IMR-90 (cell line): ENCODE measurements around the gene KIF22. TPM values are rescaled to one million over a fixed set of nuclear protein-coding genes. Genes with fewer than 3 reads are reported as not detected.
A peak's percentile ranks its signal among the peaks of the same experiment; 100 is the strongest.

ENCODE experiments used
- ATAC-seq: fragments of 200-7000 bp; cut with Tn5 transposase; 2 replicates; pipeline ENCODE4 v1.9.1; 2020; ENCODE audit warnings: low read depth, mild to moderate bottlenecking, moderate library complexity
- BruUV-seq: library from RNA; stranded (reverse); fragments of 400-500 nt; replicated peaks from 2 replicates; lab custom pipeline; 2021; lab: Mats Ljungman, UMichigan
- CTCF ChIA-PET: fragments of 300-600 bp; formaldehyde crosslinking; extraction: SDS; loops from one replicate; lab custom pipeline; 2021; ENCODE audit warnings: antibody characterized with exemption; lab: Yijun Ruan, JAX
- POLR2A ChIA-PET: fragments of 300-600 bp; sonication (Branson Sonifier 250); formaldehyde crosslinking; loops from one replicate; lab custom pipeline; 2022; ENCODE audit warnings: antibody characterized with exemption; ENCODE audit not compliant: unreplicated experiment; lab: Charles Lee
- DNase-seq: peaks from one replicate; pipeline ENCODE4 v3.0.0; 2013
- H2AFZ ChIP-seq: replicated peaks from 2 replicates; pipeline ENCODE3; 2013; ENCODE audit warnings: low read length, mild to moderate bottlenecking; ENCODE audit not compliant: poor library complexity
- H2AK5ac ChIP-seq: 2 replicates; pipeline ENCODE4 v1.6.1; 2013; ENCODE audit warnings: low read depth, low read length, inconsistent platforms
- H2AK9ac ChIP-seq: replicated peaks from 2 replicates; pipeline ENCODE3; 2013; ENCODE audit warnings: mild to moderate bottlenecking, low read depth, low read length, moderate library complexity; ENCODE audit not compliant: poor library complexity
- H2BK120ac ChIP-seq: 2 replicates; pipeline ENCODE4 v1.6.1; 2013; ENCODE audit warnings: low read depth, low read length, inconsistent platforms
- H2BK15ac ChIP-seq: 3 replicates; pipeline ENCODE4 v1.6.1; 2013; ENCODE audit warnings: low read depth, low read length, inconsistent platforms
- H2BK20ac ChIP-seq: 2 replicates; pipeline ENCODE4 v1.6.1; 2013; ENCODE audit warnings: low read depth, mild to moderate bottlenecking, inconsistent platforms, low read length, moderate library complexity
- H2BK5ac ChIP-seq: 2 replicates; pipeline ENCODE4 v1.6.1; 2013; ENCODE audit warnings: mild to moderate bottlenecking, low read depth, low read length, inconsistent platforms; ENCODE audit not compliant: poor library complexity, severe bottlenecking
- H3K14ac ChIP-seq: replicated peaks from 2 replicates; pipeline ENCODE4 v1.6.1; 2013; ENCODE audit warnings: low read depth, low read length, inconsistent platforms
- H3K18ac ChIP-seq: 2 replicates; pipeline ENCODE4 v1.6.1; 2013; ENCODE audit warnings: low read depth, low read length, control low read depth
- H3K23ac ChIP-seq: 2 replicates; pipeline ENCODE4 v1.6.1; 2013; ENCODE audit warnings: low read depth, low read length, inconsistent platforms
- H3K27ac ChIP-seq: 2 replicates; pipeline ENCODE4 v1.5.1; 2013; ENCODE audit warnings: mild to moderate bottlenecking, control low read depth, low read length; ENCODE audit not compliant: insufficient read depth
- H3K27me3 ChIP-seq: 2 replicates; pipeline ENCODE4 v1.6.1; 2013; ENCODE audit warnings: low read length; ENCODE audit not compliant: control insufficient read depth, insufficient read depth
- H3K36me3 ChIP-seq: 2 replicates; pipeline ENCODE4 v1.6.1; 2013; ENCODE audit warnings: low read length, mixed read lengths; ENCODE audit not compliant: control insufficient read depth, insufficient read depth
- H3K4ac ChIP-seq: 2 replicates; pipeline ENCODE4 v1.6.1; 2013; ENCODE audit warnings: low read depth, low read length, inconsistent platforms
- H3K4me1 ChIP-seq: 2 replicates; pipeline ENCODE4 v1.6.1; 2013; ENCODE audit warnings: low read length, mixed read lengths; ENCODE audit not compliant: control insufficient read depth, insufficient read depth
- H3K4me2 ChIP-seq: 2 replicates; pipeline ENCODE4 v1.6.1; 2013; ENCODE audit warnings: low read depth, mild to moderate bottlenecking, control low read depth, low read length, moderate library complexity
- H3K4me3 ChIP-seq: 2 replicates; pipeline ENCODE4 v1.5.1; 2013; ENCODE audit warnings: low read depth, mild to moderate bottlenecking, control low read depth, low read length, moderate library complexity; ENCODE audit not compliant: insufficient read depth
- H3K56ac ChIP-seq: 2 replicates; pipeline ENCODE4 v1.6.1; 2013; ENCODE audit warnings: low read length, inconsistent platforms; ENCODE audit not compliant: insufficient read depth; ENCODE audit errors: extremely low read depth
- H3K79me1 ChIP-seq, 2 experiments: 2 replicates each; pipeline ENCODE4 v1.6.1; 2013; ENCODE audit warnings: low read length in 2 of 2, inconsistent platforms in 1 of 2, low read depth in 1 of 2
- H3K9ac ChIP-seq: 2 replicates; pipeline ENCODE4 v1.6.1; 2013; ENCODE audit warnings: low read depth, low read length, control low read depth
- H3K9me1 ChIP-seq: 2 replicates; pipeline ENCODE4 v1.6.1; 2013; ENCODE audit warnings: low read length, inconsistent platforms; ENCODE audit not compliant: insufficient read depth
- H3K9me3 ChIP-seq: 2 replicates; pipeline ENCODE4 v1.6.1; 2013; ENCODE audit warnings: low read length; ENCODE audit not compliant: control insufficient read depth, insufficient read depth
- H4K20me1 ChIP-seq: 2 replicates; pipeline ENCODE4 v1.6.1; 2013; ENCODE audit warnings: low read length, inconsistent platforms; ENCODE audit not compliant: insufficient read depth
- H4K5ac ChIP-seq: 2 replicates; pipeline ENCODE4 v1.6.1; 2013; ENCODE audit warnings: mild to moderate bottlenecking, low read depth, low read length, control low read depth
- H4K8ac ChIP-seq, 2 experiments: 2 replicates each; pipeline ENCODE4 v1.6.1; 2013; ENCODE audit warnings: low read depth in 2 of 2, low read length in 2 of 2, control low read depth in 1 of 2, inconsistent platforms in 1 of 2
- H4K91ac ChIP-seq: 2 replicates; pipeline ENCODE4 v1.6.1; 2013; ENCODE audit warnings: low read depth, low read length, inconsistent platforms; ENCODE audit not compliant: insufficient read depth
- BHLHE40 ChIP-seq: fragments of 150-350 bp; IDR thresholded peaks from 2 replicates; pipeline ENCODE4 v1.6.1; 2016; ENCODE audit warnings: mild to moderate bottlenecking, low read depth, low read length
- CEBPB ChIP-seq: IDR thresholded peaks from 2 replicates; pipeline ENCODE4 v1.6.1; 2012; ENCODE audit warnings: low read depth, low read length, improper control_type of control experiment
- CHD1 ChIP-seq: IDR thresholded peaks from 2 replicates; pipeline ENCODE4 v1.6.1; 2012; ENCODE audit warnings: low read depth, low read length, improper control_type of control experiment
- MAFK ChIP-seq: IDR thresholded peaks from 2 replicates; pipeline ENCODE4 v1.6.1; 2012; ENCODE audit warnings: low read depth, low read length, improper control_type of control experiment
- MAZ ChIP-seq: IDR thresholded peaks from 2 replicates; pipeline ENCODE4 v1.6.1; 2012; ENCODE audit warnings: low read depth, mild to moderate bottlenecking, low read length, improper control_type of control experiment, moderate library complexity, borderline replicate concordance
- MXI1 ChIP-seq: IDR thresholded peaks from 2 replicates; pipeline ENCODE4 v1.6.1; 2012; ENCODE audit warnings: low read depth, mild to moderate bottlenecking, low read length, moderate library complexity, borderline replicate concordance
- NFE2L2 ChIP-seq: fragments of 150-350 bp; IDR thresholded peaks from 2 replicates; pipeline ENCODE4 v1.6.1; 2016; ENCODE audit warnings: low read depth, mild to moderate bottlenecking, low read length
- POLR2A ChIP-seq: IDR thresholded peaks from 2 replicates; pipeline ENCODE4 v1.6.1; 2012; ENCODE audit warnings: mild to moderate bottlenecking, low read depth, low read length
- RAD21 ChIP-seq: IDR thresholded peaks from 2 replicates; pipeline ENCODE4 v1.6.1; 2012; ENCODE audit warnings: low read length, improper control_type of control experiment
- RCOR1 ChIP-seq: IDR thresholded peaks from 2 replicates; pipeline ENCODE4 v1.6.1; 2012; ENCODE audit warnings: mild to moderate bottlenecking, low read length, improper control_type of control experiment; ENCODE audit not compliant: insufficient replicate concordance
- RFX5 ChIP-seq: IDR thresholded peaks from 2 replicates; pipeline ENCODE4 v1.8.0; 2012; ENCODE audit warnings: low read depth, mild to moderate bottlenecking, low read length, moderate library complexity
- SMC3 ChIP-seq: fragments of 150-350 bp; IDR thresholded peaks from 2 replicates; pipeline ENCODE4 v1.6.1; 2016; ENCODE audit warnings: low read depth, mild to moderate bottlenecking, antibody characterized with exemption, low read length, moderate library complexity
- WGBS, 2 experiments: methylation state at CpG; one replicate each; pipeline versions ENCODE4 v1.1.5 to v1.1.7; 2013; ENCODE audit warnings: missing lambda C conversion rate in 2 of 2; ENCODE audit not compliant: insufficient read length in 1 of 2; ENCODE audit errors: extremely low coverage in 2 of 2; 5-methylcytosine and 5-hydroxymethylcytosine counted together
- dilution Hi-C: fragments of 300-500 bp; cut with HindIII; formaldehyde crosslinking; loops from one replicate; pipeline ENCODE4 v1.14.3; 2018; ENCODE audit warnings: low sequenced_read_pairs; ENCODE audit not compliant: unreplicated experiment
- in situ Hi-C: fragments of 300-500 bp; cut with MboI; formaldehyde crosslinking; loops from 3 replicates; pipeline ENCODE4 v1.14.3; 2019; ENCODE audit warnings: low sequenced_read_pairs, inconsistent platforms, mixed read lengths
- intact Hi-C: fragments of 100-400 bp; cut with micrococcal nuclease; formaldehyde crosslinking; loops from 2 replicates; pipeline ENCODE4 v1.10.0; 2022
- polyA plus RNA-seq, 3 experiments: library from polyadenylated mRNA; depleted of rRNA; stranded (reverse); fragments of >200 nt; gene quantifications; 2 replicates each; pipeline ENCODE4 v1.2.3, GENCODE V29; 2012; ENCODE audit warnings: low replicate concordance in 1 of 3
- total RNA-seq: library from RNA; depleted of rRNA; stranded (reverse); fragments of >200 nt; gene quantifications from 2 replicates; pipeline ENCODE4 v1.2.3, GENCODE V29; 2012
- TF ChIP-seq, protein P1 (sequence below): fragments of 150-350 bp; IDR thresholded peaks from 2 replicates; pipeline ENCODE4 v1.6.1; 2017; ENCODE audit warnings: mild to moderate bottlenecking, antibody characterized with exemption, low read length, low read depth
- TF ChIP-seq, protein P2 (sequence below): conservative IDR thresholded peaks from 2 replicates; pipeline ENCODE4 v1.5.1; 2012; ENCODE audit warnings: mild to moderate bottlenecking, low read depth, low read length, improper control_type of control experiment
- TF ChIP-seq, protein P3 (sequence below): fragments of 150-350 bp; IDR thresholded peaks from 2 replicates; pipeline ENCODE4 v1.6.1; 2016; ENCODE audit warnings: low read depth, mild to moderate bottlenecking, low read length, moderate library complexity, borderline replicate concordance

KIF22 gene
- total and polyA plus RNA-seq, 2 of the 4 experiments (the other 2 are of a cell fraction): 43.0 to 65.1 TPM

DNA sequence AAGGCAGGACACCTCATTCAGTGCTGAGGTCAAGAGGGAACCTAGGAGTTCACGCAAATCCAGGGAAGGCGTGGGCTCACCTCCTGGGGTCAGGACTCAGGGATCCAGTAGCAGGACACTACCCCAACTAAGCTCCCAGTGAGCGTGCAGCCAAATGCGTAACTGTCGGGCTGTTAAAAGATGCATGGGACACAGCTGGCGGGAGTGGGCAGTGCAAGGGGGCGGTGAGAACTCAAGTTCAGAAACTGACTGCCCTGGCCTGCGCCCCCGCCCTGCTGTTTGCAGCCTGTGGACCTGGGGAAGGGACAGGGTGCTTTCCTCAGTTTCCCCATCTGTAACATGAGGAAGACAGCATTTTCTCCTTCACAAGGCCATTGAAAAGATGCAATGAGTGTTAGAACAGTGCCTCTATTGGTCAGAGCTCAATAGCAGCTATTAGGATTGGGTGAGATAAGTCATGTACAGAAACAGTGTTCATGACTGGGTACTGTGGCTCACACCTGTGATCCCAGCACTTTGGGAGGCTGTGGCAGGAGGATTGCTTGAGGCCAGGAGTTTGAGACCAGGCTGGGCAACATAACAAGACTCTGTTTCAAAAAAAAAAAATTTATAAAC lies 52.3 kb downstream of the KIF22 start:
- Histone ChIP-seq H4K8ac (no peak overlapping the region), H3K23ac (no peak overlapping the region), H3K4me1 (no peaks in the 10 kb centered on the region; the same call in none of the 2 replicates), H2BK15ac (no peak overlapping the region), H2BK120ac (no peak overlapping the region), H3K27me3 (no peaks in the 10 kb centered on the region), H3K36me3 (peaks cover 81% of the 10 kb centered on the region), H4K5ac (no peak overlapping the region), H4K91ac (no peak overlapping the region), H4K20me1 (no peaks in the 10 kb centered on the region; the same call in 1 of the 2 replicates), H3K4me3 (no peak overlapping the region), H3K14ac (no peak overlapping the region), H3K9me3 (no peaks in the 10 kb centered on the region), H2BK5ac (no peak overlapping the region), H3K56ac (no peak overlapping the region), H2AK9ac (no peak overlapping the region), H3K18ac (no peak overlapping the region), H2BK20ac (no peak overlapping the region), H3K9ac (no peak overlapping the region), H3K4me2 (no peak overlapping the region), H3K79me1 (peaks cover 0 to 37% of the 10 kb centered on the region in 2 experiments; a peak in 1 of 4 replicates), H2AFZ (peak overlapping the region; percentile 3), H3K9me1 (no peaks in the 10 kb centered on the region), H3K4ac (no peak overlapping the region), H2AK5ac (no peak overlapping the region), H3K27ac (no peak overlapping the region)
- intact Hi-C loops (no loop called here), in situ Hi-C loops (no loop called here), dilution Hi-C loops (no loop called here)
- TF ChIP-seq, protein P1, sequence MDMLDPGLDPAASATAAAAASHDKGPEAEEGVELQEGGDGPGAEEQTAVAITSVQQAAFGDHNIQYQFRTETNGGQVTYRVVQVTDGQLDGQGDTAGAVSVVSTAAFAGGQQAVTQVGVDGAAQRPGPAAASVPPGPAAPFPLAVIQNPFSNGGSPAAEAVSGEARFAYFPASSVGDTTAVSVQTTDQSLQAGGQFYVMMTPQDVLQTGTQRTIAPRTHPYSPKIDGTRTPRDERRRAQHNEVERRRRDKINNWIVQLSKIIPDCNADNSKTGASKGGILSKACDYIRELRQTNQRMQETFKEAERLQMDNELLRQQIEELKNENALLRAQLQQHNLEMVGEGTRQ: no peak
- no peak for TF ChIP-seq BHLHE40
- TF ChIP-seq MAZ: no peak
- TF ChIP-seq POLR2A: no peak
- TF ChIP-seq MAFK: no peak
- TF ChIP-seq, protein P2, sequence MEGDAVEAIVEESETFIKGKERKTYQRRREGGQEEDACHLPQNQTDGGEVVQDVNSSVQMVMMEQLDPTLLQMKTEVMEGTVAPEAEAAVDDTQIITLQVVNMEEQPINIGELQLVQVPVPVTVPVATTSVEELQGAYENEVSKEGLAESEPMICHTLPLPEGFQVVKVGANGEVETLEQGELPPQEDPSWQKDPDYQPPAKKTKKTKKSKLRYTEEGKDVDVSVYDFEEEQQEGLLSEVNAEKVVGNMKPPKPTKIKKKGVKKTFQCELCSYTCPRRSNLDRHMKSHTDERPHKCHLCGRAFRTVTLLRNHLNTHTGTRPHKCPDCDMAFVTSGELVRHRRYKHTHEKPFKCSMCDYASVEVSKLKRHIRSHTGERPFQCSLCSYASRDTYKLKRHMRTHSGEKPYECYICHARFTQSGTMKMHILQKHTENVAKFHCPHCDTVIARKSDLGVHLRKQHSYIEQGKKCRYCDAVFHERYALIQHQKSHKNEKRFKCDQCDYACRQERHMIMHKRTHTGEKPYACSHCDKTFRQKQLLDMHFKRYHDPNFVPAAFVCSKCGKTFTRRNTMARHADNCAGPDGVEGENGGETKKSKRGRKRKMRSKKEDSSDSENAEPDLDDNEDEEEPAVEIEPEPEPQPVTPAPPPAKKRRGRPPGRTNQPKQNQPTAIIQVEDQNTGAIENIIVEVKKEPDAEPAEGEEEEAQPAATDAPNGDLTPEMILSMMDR: no peak
- TF ChIP-seq RFX5: no peak
- TF ChIP-seq NFE2L2: no peak
- TF ChIP-seq RAD21: no peak
- TF ChIP-seq, protein P3, sequence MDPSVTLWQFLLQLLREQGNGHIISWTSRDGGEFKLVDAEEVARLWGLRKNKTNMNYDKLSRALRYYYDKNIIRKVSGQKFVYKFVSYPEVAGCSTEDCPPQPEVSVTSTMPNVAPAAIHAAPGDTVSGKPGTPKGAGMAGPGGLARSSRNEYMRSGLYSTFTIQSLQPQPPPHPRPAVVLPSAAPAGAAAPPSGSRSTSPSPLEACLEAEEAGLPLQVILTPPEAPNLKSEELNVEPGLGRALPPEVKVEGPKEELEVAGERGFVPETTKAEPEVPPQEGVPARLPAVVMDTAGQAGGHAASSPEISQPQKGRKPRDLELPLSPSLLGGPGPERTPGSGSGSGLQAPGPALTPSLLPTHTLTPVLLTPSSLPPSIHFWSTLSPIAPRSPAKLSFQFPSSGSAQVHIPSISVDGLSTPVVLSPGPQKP: no peak
- TF ChIP-seq MXI1: no peak
- no peak for TF ChIP-seq SMC3
- no peak for TF ChIP-seq CEBPB
- no peak for TF ChIP-seq CHD1
- TF ChIP-seq RCOR1: no peak
- ATAC-seq (0 out of 2 replicates have a peak, but pooled peaks have one; percentile 29), DNase-seq (no peak)
- POLR2A ChIA-PET: no interaction called here
- CTCF ChIA-PET: no interaction called here
- WGBS, 2 experiments: 85% methylated on average over 7 of the region's 9 CpGs; no CpG with 5 or more reads in 1 of the 2 experiments
- no TSS peak for BruUV-seq
